PC-9 (cell line): ENCODE measurements around the gene KNG1. TPM values are rescaled to one million over a fixed set of nuclear protein-coding genes. Genes with fewer than 3 reads are reported as not detected.

Experiments used
- BruUV-seq: library from RNA; stranded (reverse); fragments of 400-500 nt; replicated peaks from 2 replicates; lab custom pipeline; 2021; lab: Mats Ljungman, UMichigan
- CTCF ChIA-PET: fragments of 300-600 bp; sonication (Branson Sonifier 250); formaldehyde crosslinking; loops from one replicate; lab custom pipeline; 2022; ENCODE audit warnings: antibody characterized with exemption; lab: Charles Lee
- POLR2A ChIA-PET: fragments of 300-600 bp; sonication (Branson Sonifier 250); formaldehyde crosslinking; loops from one replicate; lab custom pipeline; 2022; ENCODE audit warnings: antibody characterized with exemption; ENCODE audit not compliant: unreplicated experiment; lab: Charles Lee
- DNase-seq, 2 experiments: peaks; one replicate each; pipeline versions ENCODE4 v3.0.0 to v3.0.0-alpha.2; 2015 to 2022; ENCODE audit warnings: mixed read lengths in 1 of 2
- H2AFZ ChIP-seq: fragments of 200-600 bp; sonication (generic); 2 replicates; pipeline ENCODE4 v1.8.1; 2017; ENCODE audit warnings: antibody characterized with exemption
- H3F3A ChIP-seq: fragments of 200-600 bp; sonication (generic); 2 replicates; pipeline ENCODE4 v1.8.1; 2017; ENCODE audit warnings: antibody characterized with exemption, mild to moderate bottlenecking, low read depth; ENCODE audit not compliant: insufficient read depth
- H3K27ac ChIP-seq: fragments of 200-600 bp; sonication (generic); 2 replicates; pipeline ENCODE4 v1.6.1; 2016; ENCODE audit warnings: mixed run types
- H3K27me3 ChIP-seq: fragments of 200-600 bp; sonication (generic); 2 replicates; pipeline ENCODE4 v1.6.1; 2016; ENCODE audit warnings: low read depth, mixed run types; ENCODE audit not compliant: insufficient read depth
- H3K36me3 ChIP-seq: fragments of 200-600 bp; sonication (generic); 2 replicates; pipeline ENCODE4 v1.6.1; 2016; ENCODE audit warnings: low read depth, mixed run types
- H3K4me1 ChIP-seq: fragments of 200-600 bp; sonication (generic); replicated peaks from 2 replicates; pipeline ENCODE4 v1.6.1; 2016; ENCODE audit warnings: mixed run types; ENCODE audit not compliant: insufficient read depth
- H3K4me2 ChIP-seq: fragments of 200-600 bp; sonication (generic); 2 replicates; pipeline ENCODE4 v1.6.1; 2017; ENCODE audit warnings: mixed run types
- H3K4me3 ChIP-seq: fragments of 200-600 bp; sonication (generic); 2 replicates; pipeline ENCODE4 v1.6.1; 2016; ENCODE audit warnings: mixed run types
- H3K79me2 ChIP-seq: fragments of 200-600 bp; sonication (generic); 2 replicates; pipeline ENCODE4 v1.6.1; 2017; ENCODE audit warnings: low read depth, mixed run types
- H3K9me2 ChIP-seq: fragments of 200-600 bp; sonication (generic); 2 replicates; pipeline ENCODE4 v1.8.1; 2017; ENCODE audit warnings: mild to moderate bottlenecking; ENCODE audit not compliant: insufficient read depth
- H3K9me3 ChIP-seq: fragments of 200-600 bp; sonication (generic); 2 replicates; pipeline ENCODE4 v1.8.1; 2016; ENCODE audit warnings: low read depth; ENCODE audit not compliant: insufficient read depth
- H4K20me1 ChIP-seq: fragments of 200-600 bp; sonication (generic); 2 replicates; pipeline ENCODE4 v1.8.1; 2017; ENCODE audit not compliant: insufficient read depth
- EZH2 ChIP-seq: fragments of 200-600 bp; sonication (generic); IDR thresholded peaks from 2 replicates; pipeline ENCODE4 v1.8.0; 2017; ENCODE audit warnings: antibody characterized with exemption, low read depth
- intact Hi-C: fragments of 100-400 bp; cut with micrococcal nuclease; formaldehyde crosslinking; loops from one replicate; pipeline ENCODE4 v1.10.0; 2022; ENCODE audit not compliant: unreplicated experiment
- total RNA-seq: library from RNA; stranded (reverse); gene quantifications from 2 replicates; pipeline ENCODE4 v1.2.3, GENCODE V29; 2021
- TF ChIP-seq, protein P1 (sequence below): fragments of 200-600 bp; sonication (generic); conservative IDR thresholded peaks from 2 replicates; pipeline ENCODE4 v1.6.1; 2017; ENCODE audit warnings: mixed run types, antibody characterized with exemption, mild to moderate bottlenecking, moderate library complexity

Gene KNG1
- total RNA-seq, 1 experiment from 2014 or later, result not detected

DNA sequence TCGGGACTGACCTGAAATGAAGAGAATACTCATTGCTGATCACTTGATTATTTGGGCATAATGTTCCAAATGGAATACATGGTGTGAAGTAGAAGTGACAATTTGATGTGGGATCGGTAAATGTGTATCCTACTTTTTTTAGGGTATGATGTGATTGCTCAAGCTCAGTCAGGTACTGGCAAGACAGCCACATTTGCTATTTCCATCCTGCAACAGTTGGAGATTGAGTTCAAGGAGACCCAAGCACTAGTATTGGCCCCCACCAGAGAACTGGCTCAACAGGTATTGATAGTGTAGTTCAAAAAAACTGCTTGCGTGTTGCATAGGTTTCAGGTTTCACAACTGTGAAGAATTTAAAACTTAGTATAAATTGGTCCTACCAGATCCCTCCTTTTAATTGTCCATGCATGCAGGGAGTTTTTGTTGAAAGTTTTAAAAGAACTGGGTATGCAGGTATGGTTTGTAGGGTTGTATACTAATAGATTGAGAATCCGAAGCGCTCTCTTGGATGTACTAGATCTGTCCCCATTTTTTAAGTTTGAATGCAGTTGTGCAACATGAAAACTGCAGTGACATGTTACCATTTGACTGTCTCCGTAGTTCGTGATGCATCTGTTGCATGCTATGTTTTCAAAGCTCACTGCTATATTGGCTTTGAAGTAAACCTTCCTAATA lies 67.8 kb downstream of the KNG1 start:
- CTCF ChIA-PET, result interaction anchor here (0.5 to 1.6 kb wide), 4 partner anchors 18 to 170 kb away, joined by 3 to 6 read pairs (median 4); no protein-coding TSS in a partner anchor

DNA sequence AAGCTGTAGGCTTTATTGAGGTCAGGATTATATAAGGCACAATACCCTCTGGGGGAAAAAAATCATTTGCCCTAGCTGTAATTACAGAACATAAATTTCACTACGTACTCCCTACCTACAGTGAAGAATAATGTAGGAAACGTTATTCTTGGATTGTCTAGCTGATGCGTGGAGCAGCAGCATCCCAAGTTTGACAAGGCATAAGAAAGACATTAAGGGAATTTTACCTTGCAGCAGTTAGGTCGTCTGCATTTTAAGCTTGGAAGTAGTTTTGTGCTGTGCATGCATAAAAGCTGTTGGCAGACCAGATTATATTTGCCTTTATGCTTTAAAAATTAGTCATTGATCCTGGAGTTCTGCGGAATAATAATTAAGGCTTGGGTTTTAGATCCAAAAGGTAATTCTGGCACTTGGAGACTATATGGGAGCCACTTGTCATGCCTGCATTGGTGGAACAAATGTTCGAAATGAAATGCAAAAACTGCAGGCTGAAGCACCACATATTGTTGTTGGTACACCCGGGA lies 68.4 kb downstream of the KNG1 start:
- H4K20me1 ChIP-seq, result peaks cover 66% of the 10 kb centered on the region
- peaks cover 79% of the 10 kb centered on the region for H3F3A ChIP-seq
- DNase-seq, result no peak
- CTCF ChIA-PET, result interaction anchor here (0.5 to 1.2 kb wide), 2 partner anchors 19 to 171 kb away, joined by 3 to 6 read pairs; no protein-coding TSS in a partner anchor
- H3K27me3 ChIP-seq, result no peaks in the 10 kb centered on the region
- no TSS peak for BruUV-seq
- H3K4me2 ChIP-seq, result peak overlapping the region; percentile 93
- H3K4me1 ChIP-seq, result peaks cover 34% of the 10 kb centered on the region
- POLR2A ChIA-PET, result interaction anchor here (0.7 kb wide), 2 partner anchors 20 to 90 kb away, joined by 3 read pairs; no protein-coding TSS in a partner anchor
- H2AFZ ChIP-seq, result no peak overlapping the region
- H3K4me3 ChIP-seq, result peak overlapping the region; percentile 92
- H3K9me3 ChIP-seq, result no peaks in the 10 kb centered on the region
- intact Hi-C loops, result no loop called here
- H3K9me2 ChIP-seq, result no peaks in the 10 kb centered on the region
- H3K36me3 ChIP-seq, result peaks cover 65% of the 10 kb centered on the region
- TF ChIP-seq, protein P1, sequence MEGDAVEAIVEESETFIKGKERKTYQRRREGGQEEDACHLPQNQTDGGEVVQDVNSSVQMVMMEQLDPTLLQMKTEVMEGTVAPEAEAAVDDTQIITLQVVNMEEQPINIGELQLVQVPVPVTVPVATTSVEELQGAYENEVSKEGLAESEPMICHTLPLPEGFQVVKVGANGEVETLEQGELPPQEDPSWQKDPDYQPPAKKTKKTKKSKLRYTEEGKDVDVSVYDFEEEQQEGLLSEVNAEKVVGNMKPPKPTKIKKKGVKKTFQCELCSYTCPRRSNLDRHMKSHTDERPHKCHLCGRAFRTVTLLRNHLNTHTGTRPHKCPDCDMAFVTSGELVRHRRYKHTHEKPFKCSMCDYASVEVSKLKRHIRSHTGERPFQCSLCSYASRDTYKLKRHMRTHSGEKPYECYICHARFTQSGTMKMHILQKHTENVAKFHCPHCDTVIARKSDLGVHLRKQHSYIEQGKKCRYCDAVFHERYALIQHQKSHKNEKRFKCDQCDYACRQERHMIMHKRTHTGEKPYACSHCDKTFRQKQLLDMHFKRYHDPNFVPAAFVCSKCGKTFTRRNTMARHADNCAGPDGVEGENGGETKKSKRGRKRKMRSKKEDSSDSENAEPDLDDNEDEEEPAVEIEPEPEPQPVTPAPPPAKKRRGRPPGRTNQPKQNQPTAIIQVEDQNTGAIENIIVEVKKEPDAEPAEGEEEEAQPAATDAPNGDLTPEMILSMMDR, result no peak; the same call in 1 of the 2 replicates
- no peak for TF ChIP-seq EZH2
- H3K79me2 ChIP-seq, result peaks cover 61% of the 10 kb centered on the region
- peak overlapping the region; percentile 93 for H3K27ac ChIP-seq

More for the DNA sequence above, 67.8 kb downstream of the KNG1 start:
- BruUV-seq, result no TSS peak
- POLR2A ChIA-PET, result interaction anchor here (0.7 kb wide), 2 partner anchors 21 to 90 kb away, joined by 3 read pairs; no protein-coding TSS in a partner anchor
- Histone ChIP-seq H2AFZ (no peak overlapping the region), H3K36me3 (peaks cover 64% of the 10 kb centered on the region), H3K9me2 (no peaks in the 10 kb centered on the region), H3K9me3 (no peaks in the 10 kb centered on the region), H3K4me2 (peak overlapping the region; percentile 93), H3K79me2 (peaks cover 61% of the 10 kb centered on the region), H3K27me3 (no peaks in the 10 kb centered on the region), H3K4me3 (peak overlapping the region; percentile 92), H3K27ac (peak overlapping the region; percentile 93), H3F3A (peaks cover 73% of the 10 kb centered on the region), H3K4me1 (peaks cover 34% of the 10 kb centered on the region), H4K20me1 (peaks cover 60% of the 10 kb centered on the region)
- intact Hi-C loops, result loop anchor here (1.0 to 5.0 kb wide), 2 partner anchors 25 to 678 kb away; partner anchors contain the start of gene ETV5
- no peak for TF ChIP-seq EZH2
- TF ChIP-seq, protein P1, result no peak
- peak in 1 of 2 experiments; percentile 66 for DNase-seq

GRCh38 chr3:186786922-186787321 lies 69.8 kb downstream of the KNG1 start:
- H3F3A ChIP-seq, result peaks cover 92% of the 10 kb centered on the region
- ChIA-PET CTCF (no interaction called here), POLR2A (no interaction called here)
- intact Hi-C loops, result no loop called here
- H3K4me1 ChIP-seq, result peaks cover 25% of the 10 kb centered on the region
- peak overlapping the region; percentile 93 for H3K27ac ChIP-seq
- no peaks in the 10 kb centered on the region for H3K9me3 ChIP-seq
- TF ChIP-seq, protein P1, result no peak
- TF ChIP-seq EZH2, result no peak
- H3K9me2 ChIP-seq, result no peaks in the 10 kb centered on the region
- peaks cover 58% of the 10 kb centered on the region for H3K79me2 ChIP-seq
- H3K27me3 ChIP-seq, result no peaks in the 10 kb centered on the region
- peaks cover 65% of the 10 kb centered on the region for H3K36me3 ChIP-seq
- H3K4me3 ChIP-seq, result peak overlapping the region; percentile 92; the same call in 1 of the 2 replicates
- no peak overlapping the region for H2AFZ ChIP-seq
- BruUV-seq, result no TSS peak
- no peak for DNase-seq
- peak overlapping the region; percentile 93 for H3K4me2 ChIP-seq
- H4K20me1 ChIP-seq, result peaks cover 68% of the 10 kb centered on the region
